Measurements from ENCODE around the gene STEAP3. TPM values are rescaled to one million over a fixed set of nuclear protein-coding genes. Genes with fewer than 3 reads are reported as not detected.

STEAP3 gene
- total and polyA plus RNA-seq, 8 donors, result 1.7 to 43.8 (median 3.1) TPM

DNA sequence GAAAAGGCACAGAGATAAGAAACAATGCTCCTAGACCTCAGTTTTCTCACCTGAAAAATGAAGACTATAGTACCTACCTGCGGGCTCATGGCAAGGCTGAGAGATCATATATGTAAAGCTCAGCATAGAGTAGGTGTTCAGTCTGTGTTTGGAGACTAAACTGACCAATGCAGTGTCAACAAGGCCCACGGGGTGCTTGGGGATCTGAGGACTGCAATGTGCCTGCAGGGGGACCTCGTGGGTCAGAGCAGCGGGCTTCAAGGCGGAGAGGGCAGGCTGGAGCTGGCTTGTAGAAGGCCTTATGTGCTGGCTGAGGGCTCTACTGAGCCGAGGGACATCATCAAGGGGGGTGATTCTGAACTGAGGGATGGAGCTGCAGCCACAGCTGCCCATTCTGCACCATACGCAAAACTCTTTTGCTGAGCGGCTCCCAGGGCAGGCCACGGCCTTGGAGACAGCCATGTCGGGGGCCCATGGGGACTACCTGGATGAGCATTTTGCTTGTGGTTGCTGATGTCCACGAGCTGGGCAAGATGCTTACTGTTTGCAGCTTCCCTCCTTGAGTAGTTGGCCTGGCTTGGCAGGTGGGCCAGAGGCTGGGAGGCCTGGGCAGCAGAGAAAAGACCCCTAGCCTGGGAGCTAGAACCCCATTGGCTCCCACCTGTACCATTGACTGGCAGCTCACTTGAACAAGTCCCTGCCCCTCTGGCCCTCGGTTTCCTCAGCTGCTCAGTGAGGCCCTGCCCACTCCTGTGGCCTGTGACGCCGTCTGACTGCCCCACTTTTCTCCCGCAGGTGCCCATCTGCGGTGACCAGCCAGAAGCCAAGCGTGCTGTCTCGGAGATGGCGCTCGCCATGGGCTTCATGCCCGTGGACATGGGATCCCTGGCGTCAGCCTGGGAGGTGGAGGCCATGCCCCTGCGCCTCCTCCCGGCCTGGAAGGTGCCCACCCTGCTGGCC, 23.5 kb downstream of the STEAP3 start:
- Histone ChIP-seq H3K36me3 (peaks cover 0 to 70% of the 10 kb centered on the region in 2 donors), H3K4me3 (no peak overlapping the region), H3K27me3 (no peaks in the 10 kb centered on the region), H3K27ac (no peak overlapping the region), H3K9me3 (peaks cover 0 to 2% of the 10 kb centered on the region in 2 donors), H3K4me1 (no peaks in the 10 kb centered on the region)
- ATAC-seq, result no peak
- no peak for DNase-seq
- intact Hi-C loops (cut with DNase I), result no loop called here
- TF ChIP-seq, protein P1, sequence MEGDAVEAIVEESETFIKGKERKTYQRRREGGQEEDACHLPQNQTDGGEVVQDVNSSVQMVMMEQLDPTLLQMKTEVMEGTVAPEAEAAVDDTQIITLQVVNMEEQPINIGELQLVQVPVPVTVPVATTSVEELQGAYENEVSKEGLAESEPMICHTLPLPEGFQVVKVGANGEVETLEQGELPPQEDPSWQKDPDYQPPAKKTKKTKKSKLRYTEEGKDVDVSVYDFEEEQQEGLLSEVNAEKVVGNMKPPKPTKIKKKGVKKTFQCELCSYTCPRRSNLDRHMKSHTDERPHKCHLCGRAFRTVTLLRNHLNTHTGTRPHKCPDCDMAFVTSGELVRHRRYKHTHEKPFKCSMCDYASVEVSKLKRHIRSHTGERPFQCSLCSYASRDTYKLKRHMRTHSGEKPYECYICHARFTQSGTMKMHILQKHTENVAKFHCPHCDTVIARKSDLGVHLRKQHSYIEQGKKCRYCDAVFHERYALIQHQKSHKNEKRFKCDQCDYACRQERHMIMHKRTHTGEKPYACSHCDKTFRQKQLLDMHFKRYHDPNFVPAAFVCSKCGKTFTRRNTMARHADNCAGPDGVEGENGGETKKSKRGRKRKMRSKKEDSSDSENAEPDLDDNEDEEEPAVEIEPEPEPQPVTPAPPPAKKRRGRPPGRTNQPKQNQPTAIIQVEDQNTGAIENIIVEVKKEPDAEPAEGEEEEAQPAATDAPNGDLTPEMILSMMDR (IDR thresholded peaks at IDR 0.05), result no peak

DNA sequence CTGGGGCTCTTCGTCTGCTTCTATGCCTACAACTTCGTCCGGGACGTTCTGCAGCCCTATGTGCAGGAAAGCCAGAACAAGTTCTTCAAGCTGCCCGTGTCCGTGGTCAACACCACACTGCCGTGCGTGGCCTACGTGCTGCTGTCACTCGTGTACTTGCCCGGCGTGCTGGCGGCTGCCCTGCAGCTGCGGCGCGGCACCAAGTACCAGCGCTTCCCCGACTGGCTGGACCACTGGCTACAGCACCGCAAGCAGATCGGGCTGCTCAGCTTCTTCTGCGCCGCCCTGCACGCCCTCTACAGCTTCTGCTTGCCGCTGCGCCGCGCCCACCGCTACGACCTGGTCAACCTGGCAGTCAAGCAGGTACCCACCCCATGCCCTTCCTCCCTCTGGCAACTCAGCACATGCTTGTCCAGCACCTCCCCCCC, 24.2 kb downstream of the STEAP3 start:
- TF ChIP-seq, protein P1 (IDR thresholded peaks at IDR 0.05), result no peak
- Histone ChIP-seq H3K4me1 (peaks cover 0 to under 1% of the 10 kb centered on the region in 2 donors), H3K4me3 (no peak overlapping the region), H3K9me3 (peaks cover 0 to 2% of the 10 kb centered on the region in 2 donors), H3K36me3 (peaks cover 0 to 75% of the 10 kb centered on the region in 2 donors), H3K27me3 (no peaks in the 10 kb centered on the region), H3K27ac (no peak overlapping the region)
- DNase-seq (no peak), ATAC-seq (no peak)
- intact Hi-C loops (cut with DNase I), result no loop called here

DNA sequence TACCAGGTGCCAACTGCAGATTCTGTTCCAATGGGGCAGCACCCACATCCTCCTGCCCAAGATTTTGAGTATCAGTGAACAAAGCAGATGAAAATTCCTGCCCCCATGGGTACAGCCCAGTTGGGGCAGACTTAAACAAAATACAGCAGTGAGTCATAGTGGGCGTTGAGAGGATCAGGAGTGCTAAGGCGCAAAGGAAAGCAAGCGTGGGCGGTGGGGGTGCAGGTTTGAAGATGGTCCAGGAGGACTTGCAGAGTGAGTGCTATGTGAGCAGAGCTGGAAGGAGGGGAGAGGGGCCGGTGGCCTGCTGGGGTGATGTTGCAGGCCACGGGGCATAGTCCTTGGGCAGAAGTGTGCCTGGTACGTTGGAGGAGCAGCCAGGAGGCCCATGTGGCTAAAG, 24.7 kb downstream of the STEAP3 start:
- H3K27me3 ChIP-seq, result no peaks in the 10 kb centered on the region
- H3K4me1 ChIP-seq, result peaks cover 0 to 3% of the 10 kb centered on the region in 2 donors
- no peak overlapping the region for H3K27ac ChIP-seq
- H3K4me3 ChIP-seq, result no peak overlapping the region
- H3K36me3 ChIP-seq, result peaks cover 0 to 78% of the 10 kb centered on the region in 2 donors
- intact Hi-C loops (cut with DNase I), result no loop called here
- DNase-seq (no peak), ATAC-seq (no peak)
- peaks cover 0 to 2% of the 10 kb centered on the region in 2 donors for H3K9me3 ChIP-seq
- TF ChIP-seq, protein P1 (IDR thresholded peaks at IDR 0.05), result no peak

DNA sequence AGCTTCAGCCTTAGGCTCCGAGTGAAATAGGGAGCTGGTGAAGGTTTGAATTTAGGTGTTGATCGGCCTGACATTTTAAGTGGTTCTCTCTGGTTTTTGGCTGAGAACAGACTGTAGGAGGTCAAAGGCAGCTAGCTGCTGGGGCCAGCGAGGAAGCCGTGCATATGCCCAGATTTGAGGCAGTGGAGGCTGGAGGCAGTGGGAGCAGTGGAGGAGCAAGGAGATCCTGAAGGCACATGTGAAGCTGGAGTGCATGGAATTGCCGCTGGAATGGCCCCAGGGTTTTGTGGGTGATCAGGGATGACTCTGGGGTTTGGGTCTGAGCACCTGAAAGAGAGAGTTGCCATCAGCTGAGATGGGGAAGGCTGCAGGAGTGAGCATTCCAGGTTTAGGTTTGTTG, 25.1 kb downstream of the STEAP3 start:
- Histone ChIP-seq H3K27me3 (no peaks in the 10 kb centered on the region), H3K4me1 (peaks cover 0 to 3% of the 10 kb centered on the region in 2 donors), H3K4me3 (no peak overlapping the region), H3K9me3 (peaks cover 0 to 2% of the 10 kb centered on the region in 2 donors), H3K27ac (no peak overlapping the region), H3K36me3 (peaks cover 0 to 78% of the 10 kb centered on the region in 2 donors)
- TF ChIP-seq, protein P1 (IDR thresholded peaks at IDR 0.05), result no peak
- intact Hi-C loops (cut with DNase I), result no loop called here
- DNase-seq (no peak), ATAC-seq (no peak)

DNA sequence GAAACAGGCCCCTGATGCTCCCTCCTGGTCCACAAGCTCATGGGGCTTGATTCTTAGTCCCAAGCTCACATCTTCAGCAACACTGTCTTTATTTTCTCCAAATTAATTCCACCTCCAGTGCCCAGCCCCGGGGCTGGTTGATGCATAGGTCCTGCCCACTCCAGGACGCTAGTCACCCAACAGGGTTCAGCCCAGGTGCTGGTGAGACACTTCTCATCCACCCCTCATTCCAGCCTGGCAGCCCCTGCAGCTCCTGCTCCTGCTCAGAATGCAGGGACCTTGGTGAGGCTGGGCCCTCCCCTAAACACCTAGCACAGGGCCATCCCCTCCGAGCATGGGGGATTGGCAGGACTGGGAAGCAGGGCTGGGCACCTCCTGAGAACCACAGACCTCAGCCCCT, 25.7 kb downstream of the STEAP3 start:
- DNase-seq, result no peak
- Histone ChIP-seq H3K27ac (no peak overlapping the region), H3K4me3 (no peak overlapping the region), H3K4me1 (peaks cover 0 to 3% of the 10 kb centered on the region in 2 donors), H3K27me3 (no peaks in the 10 kb centered on the region), H3K9me3 (peaks cover 0 to 2% of the 10 kb centered on the region in 2 donors), H3K36me3 (peaks cover 0 to 82% of the 10 kb centered on the region in 2 donors)
- no peak for ATAC-seq
- TF ChIP-seq, protein P1 (IDR thresholded peaks at IDR 0.05), result no peak
- intact Hi-C loops (cut with DNase I), result no loop called here
